ENCODE measurements around the gene MDM2.
"Not testable (repeated sequence)": the region's sequence is repeated elsewhere in the genome, so short reads cannot be mapped to it uniquely, and the experiment has no call there.

The MDM2 gene

DNA sequence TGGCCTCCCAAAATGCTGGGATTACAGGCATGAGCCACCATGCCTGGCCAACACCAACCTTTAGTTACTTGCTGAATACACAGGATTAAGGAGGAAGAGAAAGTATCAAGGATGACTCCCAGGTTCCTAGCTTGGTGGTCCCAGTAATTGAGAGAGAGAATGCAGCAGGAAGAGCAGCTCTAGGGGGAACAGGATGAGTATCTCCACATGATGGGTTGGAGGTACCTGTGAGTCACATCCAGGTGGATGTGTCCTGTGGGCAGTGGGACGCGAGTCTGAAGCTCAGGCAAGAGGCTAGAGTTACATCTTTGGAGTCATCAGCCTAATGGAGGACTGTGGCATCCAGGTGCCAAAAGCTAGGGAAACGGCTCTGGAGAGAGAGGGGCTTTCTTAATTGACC is 47.1 kb downstream of the MDM2 start:
- DNase-seq = no peak

GRCh38 chr12:68855771-68856170 is 47.8 kb downstream of the MDM2 start:
- DNase-seq = no peak

DNA sequence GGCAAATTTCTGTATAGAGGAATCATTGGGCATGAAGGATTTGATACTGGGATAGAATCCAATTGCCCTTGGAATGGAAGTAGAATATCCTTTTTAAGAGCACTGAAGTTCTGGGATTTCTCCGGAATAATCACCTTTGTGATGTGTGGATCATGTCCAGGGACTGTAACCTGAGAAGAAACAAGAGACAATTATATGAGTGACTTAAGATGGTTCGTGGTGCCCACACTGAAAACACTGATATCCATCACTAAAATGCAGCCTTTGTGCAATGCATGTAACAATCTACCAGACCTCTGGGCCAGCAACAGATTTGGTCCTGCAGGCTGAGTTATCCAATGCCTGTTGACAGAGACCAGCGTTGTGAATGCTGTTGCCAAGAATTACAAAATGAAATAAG is 48.5 kb downstream of the MDM2 start:
- no peak for DNase-seq

- DNase-seq = no peak
Measured at GRCh38 chr12:68861890-68862289, 53.9 kb downstream of the MDM2 start.

DNA sequence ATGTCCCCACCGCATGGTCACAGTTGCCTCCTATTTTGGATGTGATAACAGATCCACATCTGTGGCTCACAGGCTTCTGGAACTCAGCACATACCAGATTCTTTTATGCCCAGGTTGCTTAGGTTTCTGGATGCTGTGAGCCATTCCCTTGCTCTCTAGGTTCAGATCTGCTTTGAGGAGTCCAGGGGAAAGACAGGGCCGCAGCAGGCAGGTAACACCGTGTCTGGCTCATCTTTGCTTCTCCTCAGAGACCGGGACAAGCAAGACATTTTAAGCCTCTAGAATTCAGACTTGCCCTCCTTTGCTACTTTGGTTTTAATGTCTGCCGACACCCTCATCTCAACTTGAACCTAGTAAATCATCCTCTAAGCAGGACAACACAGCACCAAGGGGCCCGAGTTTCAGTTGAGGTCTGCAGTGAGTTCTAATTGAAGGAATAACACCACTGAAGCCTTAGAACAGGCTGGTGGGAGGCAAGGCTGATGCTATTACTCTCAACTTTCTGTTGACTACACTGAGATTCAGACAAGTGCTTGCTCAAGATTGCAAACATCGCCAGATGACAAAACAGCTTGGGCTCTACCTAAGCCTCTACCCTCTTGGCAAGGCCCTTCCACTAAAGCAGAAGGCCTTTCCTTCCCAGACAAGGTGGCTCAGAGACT is 55.3 kb downstream of the MDM2 start:
- DNase-seq = no peak

GRCh38 chr12:68863886-68864454 is 56.0 kb downstream of the MDM2 start:
- not testable (repeated sequence) for DNase-seq

DNA sequence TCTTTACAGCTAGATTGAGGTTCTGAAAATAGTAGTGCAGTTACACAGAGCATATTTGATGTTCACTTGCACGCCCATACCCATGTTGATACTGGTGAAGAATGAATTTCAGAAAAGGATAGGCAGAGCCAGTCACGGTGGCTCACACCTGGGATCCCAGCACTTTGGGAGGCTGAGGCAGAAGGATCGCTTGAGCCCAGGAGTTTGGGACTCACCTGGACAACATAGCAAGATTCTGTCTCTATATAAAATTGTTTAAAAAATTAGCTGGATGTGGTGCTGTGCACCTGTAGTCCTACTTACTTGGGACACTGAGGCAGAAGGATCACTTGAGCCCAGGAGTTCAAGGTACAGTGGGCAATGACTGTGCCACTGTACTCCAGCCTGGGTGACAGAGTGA is 56.6 kb downstream of the MDM2 start:
- DNase-seq = no peak

GRCh38 chr12:68865399-68866164 is 57.6 kb downstream of the MDM2 start:
- DNase-seq = no peak

GRCh38 chr12:68866950-68867349 is 59.0 kb downstream of the MDM2 start:
- no peak for DNase-seq

GRCh38 chr12:68867606-68868005 is 59.6 kb downstream of the MDM2 start:
- no peak for DNase-seq

DNA sequence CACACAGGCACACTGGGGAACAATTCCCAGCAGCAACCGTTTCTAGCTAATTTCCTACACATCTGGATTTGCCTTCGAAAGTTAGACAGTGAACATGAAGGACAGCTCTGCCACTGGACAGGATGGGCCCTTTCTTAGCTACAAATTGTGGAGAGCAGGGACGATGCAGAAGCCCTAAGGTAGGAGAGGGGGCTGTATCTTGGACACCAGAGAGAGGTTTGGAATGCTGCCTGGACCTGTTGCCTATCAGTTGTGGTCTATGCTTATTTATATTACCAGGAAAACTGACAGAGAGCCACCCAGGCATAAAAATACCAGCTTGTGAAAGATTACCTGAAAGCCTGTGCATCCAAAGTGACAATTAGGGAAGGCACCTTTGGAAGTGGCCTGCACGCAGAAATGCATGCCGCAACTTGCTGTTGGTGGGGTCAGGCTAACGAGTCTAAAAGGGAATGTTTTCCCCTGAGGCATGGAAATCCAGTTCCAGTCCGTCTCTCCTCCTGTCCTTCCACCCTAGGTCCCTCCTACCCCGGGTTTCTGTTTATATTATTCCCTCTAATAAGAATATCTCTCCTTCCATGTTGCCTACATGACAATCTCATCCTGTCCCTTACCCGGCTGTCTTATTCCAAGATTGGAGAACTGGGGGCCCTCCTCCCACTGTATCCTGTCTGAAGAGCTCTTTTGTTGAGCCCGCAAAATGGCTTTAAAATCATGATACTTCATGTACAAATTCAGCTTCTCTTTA is 60.2 kb downstream of the MDM2 start:
- DNase-seq = no peak

GRCh38 chr12:68870011-68870410 is 62.0 kb downstream of the MDM2 start:
- no peak for DNase-seq

DNA sequence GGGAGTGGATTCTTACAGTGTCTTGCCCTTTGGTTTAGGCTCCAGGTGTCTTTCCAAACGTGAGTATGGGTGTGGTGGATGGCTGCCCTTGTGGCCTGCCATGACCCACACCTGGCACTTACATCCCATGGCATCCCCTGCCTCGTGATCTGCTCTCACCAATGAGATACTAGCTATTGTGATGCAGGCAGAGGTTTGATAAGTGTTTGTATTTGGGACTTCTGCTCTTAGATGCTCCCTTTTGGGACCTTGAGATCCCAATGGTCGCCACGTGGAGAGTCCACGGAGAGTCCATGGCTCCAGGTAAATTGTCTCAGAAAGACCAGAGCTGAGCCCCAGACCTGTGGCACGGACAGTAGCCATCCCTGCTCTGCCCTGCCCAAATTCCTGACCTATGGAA is 62.5 kb downstream of the MDM2 start:
- DNase-seq = no peak

GRCh38 chr12:68871396-68871795 is 63.4 kb downstream of the MDM2 start:
- DNase-seq = no peak

DNA sequence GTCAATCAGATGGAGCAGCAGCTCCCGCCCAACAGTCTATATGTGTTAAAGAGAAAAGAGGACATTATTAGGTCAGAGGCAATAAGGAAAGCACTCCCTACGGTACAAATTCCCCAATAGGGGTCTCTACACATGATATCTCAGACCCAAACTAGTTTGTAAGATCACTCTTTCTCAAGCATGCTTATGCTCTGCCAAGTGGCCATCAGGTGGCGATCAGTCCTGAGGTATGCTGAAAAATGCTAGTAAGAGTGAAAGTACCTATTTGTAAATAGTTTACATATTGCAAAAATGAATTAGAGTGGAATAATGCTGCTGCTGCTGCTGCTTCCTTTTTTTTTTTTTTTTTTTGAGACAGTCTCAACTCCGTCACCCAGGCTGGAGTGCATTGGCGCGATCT is 63.9 kb downstream of the MDM2 start:
- DNase-seq = no peak

DNA sequence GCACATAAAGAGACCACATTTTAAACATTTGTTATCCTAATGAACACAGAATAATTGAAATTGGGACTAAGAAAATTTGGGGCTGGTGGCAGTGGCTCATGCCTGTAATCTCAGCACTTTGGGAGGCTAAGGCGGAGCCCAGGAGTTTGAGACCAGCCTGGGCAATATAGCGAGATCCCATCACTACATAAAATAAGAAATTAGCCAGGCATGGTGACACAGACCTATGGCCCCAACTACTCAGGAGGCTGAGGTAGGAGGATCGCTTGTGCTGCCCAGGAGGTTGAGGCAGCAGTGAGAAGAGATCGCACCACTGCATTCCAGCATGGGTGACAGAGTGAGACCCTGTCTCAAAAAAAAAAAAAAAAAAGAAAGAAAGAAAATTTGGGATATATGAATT is 65.3 kb downstream of the MDM2 start:
- no peak for DNase-seq

DNA sequence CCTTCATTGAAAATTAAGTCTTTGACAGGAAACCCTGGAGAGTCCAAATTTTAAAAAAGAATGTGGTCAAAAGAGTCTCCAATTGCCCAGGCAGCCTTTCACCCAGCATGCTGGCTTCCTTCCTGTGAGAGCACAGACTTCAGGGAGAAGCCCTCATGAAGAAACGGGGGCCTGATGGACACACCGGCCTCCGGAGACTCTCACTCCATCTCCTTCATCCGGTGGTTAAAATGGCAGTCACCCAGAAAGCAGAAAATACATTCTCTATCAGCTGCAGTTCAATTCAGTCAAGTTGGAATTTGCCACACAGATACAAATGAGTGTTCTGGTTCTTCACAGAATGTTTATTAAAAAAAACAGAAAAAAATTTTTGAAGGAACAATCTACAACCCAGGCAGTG is 68.5 kb downstream of the MDM2 start:
- no peak for DNase-seq

DNA sequence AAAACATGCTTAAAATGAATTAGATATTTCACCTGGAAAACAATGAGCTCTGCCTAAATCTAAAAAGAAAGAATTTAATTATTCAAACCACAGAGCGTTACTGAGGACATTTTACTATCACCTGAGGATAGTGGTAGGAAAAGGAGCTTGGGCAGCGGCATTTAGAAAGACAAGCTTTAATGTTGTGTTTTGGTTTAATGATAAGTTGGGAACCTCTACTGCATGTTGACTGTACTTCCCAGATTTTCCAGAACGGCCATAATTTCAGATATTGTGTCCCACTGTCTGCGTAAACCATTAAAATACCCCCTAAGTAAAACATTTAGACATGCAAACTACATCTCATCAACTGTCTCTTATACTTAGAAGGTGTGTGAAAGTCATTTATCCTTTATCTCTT is 69.6 kb downstream of the MDM2 start:
- no peak for DNase-seq

GRCh38 chr12:68878283-68878682 is 70.3 kb downstream of the MDM2 start:
- DNase-seq = no peak

DNA sequence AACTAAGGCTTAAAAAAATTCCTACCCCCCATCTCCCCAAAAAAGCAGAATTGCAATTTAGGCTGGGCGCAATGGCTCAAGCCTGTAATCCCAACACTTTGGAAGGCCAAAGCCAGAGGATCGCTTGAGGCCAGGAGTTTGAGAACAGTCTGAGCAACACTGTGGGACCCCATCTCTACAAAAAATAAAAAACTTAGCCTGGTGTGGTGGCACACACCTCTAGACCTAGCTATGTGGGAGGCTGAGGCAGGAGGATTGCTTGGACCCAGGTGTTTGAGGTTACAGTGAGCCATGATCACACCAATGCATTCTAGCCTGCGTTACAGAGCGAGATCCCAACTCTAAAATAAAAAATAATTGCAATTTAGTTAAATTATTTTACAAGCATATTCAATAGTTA is 70.9 kb downstream of the MDM2 start:
- DNase-seq = no peak

DNA sequence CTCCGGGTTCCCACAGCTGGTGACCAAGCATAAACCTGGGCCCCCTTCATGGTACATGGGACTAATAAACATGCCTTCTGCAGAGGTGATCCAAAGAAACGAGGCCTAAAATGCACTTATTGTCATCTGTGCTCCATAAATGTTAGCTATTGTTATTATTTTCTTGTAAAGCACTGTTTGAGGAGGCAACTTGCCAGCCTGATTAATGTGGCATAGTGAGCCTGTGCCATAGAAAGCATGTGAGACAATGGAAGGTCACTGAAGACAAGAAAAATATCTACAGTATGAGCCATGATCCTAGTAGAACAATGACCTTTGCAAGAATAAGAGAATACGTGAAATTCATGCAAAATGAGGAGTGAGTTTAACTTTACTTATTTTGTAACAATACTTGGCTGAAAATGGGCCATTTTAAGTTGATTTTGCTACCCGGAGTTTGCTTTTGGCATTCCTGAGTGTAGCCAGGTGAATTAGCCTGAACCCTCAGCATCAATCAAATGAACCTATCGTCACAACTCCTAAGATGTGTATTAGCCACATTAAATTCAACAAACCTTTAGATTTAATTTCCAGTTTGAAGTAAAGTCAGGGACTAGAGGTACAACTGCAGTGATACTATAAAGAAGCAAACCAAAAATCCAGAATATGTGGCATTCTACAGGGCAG is 72.8 kb downstream of the MDM2 start:
- DNase-seq = no peak

- DNase-seq = no peak
Measured at GRCh38 chr12:68882251-68882964, 74.4 kb downstream of the MDM2 start.

All from activated CD8-positive, alpha-beta memory T cell treated with anti-CD3 and anti-CD28 coated beads for 24 hours (primary cell).